Heart left ventricle (tissue), 13 donors: ENCODE data around the gene GGT6.

Experiments
- CTCF ChIP-seq, 12 donors: fragments of 200-600 bp; sonication (generic) in 4 of 12; IDR thresholded peaks; one replicate each; pipeline versions ENCODE4 v1.5.0 to v1.8.0; 2018 to 2022; ENCODE audit warnings: antibody characterized with exemption in 12 of 12, mild to moderate bottlenecking in 5 of 12
- POLR2A ChIP-seq, 2 donors: fragments of 450-650 bp; IDR thresholded peaks; one replicate each; pipeline ENCODE4 v1.6.1; 2017; ENCODE audit warnings: antibody characterized with exemption in 2 of 2, mild to moderate bottlenecking in 2 of 2, moderate library complexity in 2 of 2
- donor health status: ischemic (EF 13 %, LVEDD 7.1; RV severe dilation, severe dysfunction).
- donor health status: DM: no; HTN: yes; CAD: no.
- donor health status: DM: no; HTN: no; CAD: no.
- donor health status: ischemic (EF 25% LVEDD 6.9; RV normal size, moderate dysfunction).
- donor health status: ischemic (EF 25% LVEDD 5.7; RV mildly dilated, moderate dysfunction).
- donor health status: ischemic (EF 35%, LVEDD 5.7; RV mildly dilated, moderate dysfunction).
- donor health status: nonischemic (EF 11% LVEDD 7.7; RV severe dilation, severe dysfunction).
- donor health status: DM: yes; HTN: yes; CAD: no.
- donor health status: PGD.
- donor health status: ischemic (EF 29% LVEDD 5.4; RV normal size, mild dysfunction).
- donor health status: nonischemic (EF 23%, LVEDD 6.1; RV moderate dilation, normal function).

- TF ChIP-seq POLR2A (IDR thresholded peaks at IDR 0.05) (no peak), CTCF (IDR thresholded peaks at IDR 0.05) (no peak)
Measured at GRCh38 chr17:4559139-4559791, 1.1 kb downstream of the GGT6 start.
